ENCODE measurements around the gene SORL1-AS1.

The SORL1-AS1 gene

DNA sequence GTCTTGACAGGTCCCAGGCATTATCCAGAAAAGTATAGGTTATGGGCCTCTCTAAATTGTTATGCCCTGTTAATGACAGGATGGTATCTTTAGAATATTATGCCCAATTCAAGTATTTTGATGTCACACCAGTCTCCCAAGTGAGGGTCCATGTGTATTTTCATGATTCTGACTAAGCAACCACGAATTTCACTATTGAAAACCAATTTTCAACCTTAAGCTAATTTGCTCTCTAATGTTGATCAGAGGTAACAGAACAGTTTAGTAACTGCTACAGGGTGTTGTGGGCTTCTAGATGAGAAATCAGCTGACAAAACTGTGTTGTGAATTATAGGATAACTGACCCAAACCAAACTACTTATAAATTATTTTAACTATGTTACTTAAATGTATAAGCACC lies 48.0 kb upstream of the SORL1-AS1 start (continued):
- TF ChIP-seq, protein P1, sequence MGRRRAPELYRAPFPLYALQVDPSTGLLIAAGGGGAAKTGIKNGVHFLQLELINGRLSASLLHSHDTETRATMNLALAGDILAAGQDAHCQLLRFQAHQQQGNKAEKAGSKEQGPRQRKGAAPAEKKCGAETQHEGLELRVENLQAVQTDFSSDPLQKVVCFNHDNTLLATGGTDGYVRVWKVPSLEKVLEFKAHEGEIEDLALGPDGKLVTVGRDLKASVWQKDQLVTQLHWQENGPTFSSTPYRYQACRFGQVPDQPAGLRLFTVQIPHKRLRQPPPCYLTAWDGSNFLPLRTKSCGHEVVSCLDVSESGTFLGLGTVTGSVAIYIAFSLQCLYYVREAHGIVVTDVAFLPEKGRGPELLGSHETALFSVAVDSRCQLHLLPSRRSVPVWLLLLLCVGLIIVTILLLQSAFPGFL (CRISPR knock-in tag; IDR thresholded peaks at IDR 0.05; ENCODE audit: borderline replicate concordance): no peak
- TF ChIP-seq KAT7 (CRISPR knock-in tag; IDR thresholded peaks at IDR 0.05; ENCODE audit: borderline replicate concordance): no peak

DNA sequence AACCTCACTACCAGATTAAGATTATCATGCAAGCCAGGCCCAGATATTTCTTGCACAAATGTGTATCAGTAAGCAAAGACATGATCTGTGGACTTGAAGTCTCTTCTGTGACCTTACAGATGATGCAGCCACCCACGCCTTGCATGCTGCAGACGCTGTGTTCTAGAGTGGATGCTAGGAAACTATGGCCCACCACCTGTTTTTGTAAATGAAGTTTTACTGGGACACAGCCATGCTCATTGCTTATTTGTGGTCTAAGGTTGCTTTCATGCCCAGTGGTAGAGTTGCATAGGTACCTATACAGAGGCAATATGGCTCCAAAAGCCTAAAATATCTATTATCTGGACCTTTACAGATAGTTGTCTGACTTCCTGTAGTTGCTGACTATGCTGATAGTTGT lies 47.5 kb upstream of the SORL1-AS1 start:
- H3K9me3 Mint-ChIP-seq: peaks cover 22% of the 10 kb centered on the region
- no peak for DNase-seq (ENCODE audit: low spot score)
- H3K4me1 Mint-ChIP-seq: peaks cover 13% of the 10 kb centered on the region
- ATAC-seq: no peak
- ChIA-PET POLR2A (interaction anchor here (1.0 kb wide), 1 partner anchor 9 kb away, joined by 3 read pairs; no protein-coding TSS in a partner anchor), CTCF (no interaction called here)
- H3K27me3 Mint-ChIP-seq (ENCODE audit: low read depth): no peaks in the 10 kb centered on the region
- peaks cover 88% of the 10 kb centered on the region for H3K36me3 Mint-ChIP-seq
- no peak overlapping the region for H3K4me3 Mint-ChIP-seq
- no peak overlapping the region for H3K27ac Mint-ChIP-seq
- TF ChIP-seq TEAD4 (CRISPR knock-in tag; IDR thresholded peaks at IDR 0.05) (no peak), ZNF263 (CRISPR knock-in tag; IDR thresholded peaks at IDR 0.05; ENCODE audit: low read depth) (no peak), GTF2I (CRISPR knock-in tag; conservative IDR thresholded peaks at IDR 0.05) (no peak), SP1 (CRISPR knock-in tag; conservative IDR thresholded peaks at IDR 0.05) (no peak), GRHL2 (CRISPR knock-in tag; IDR thresholded peaks at IDR 0.05; ENCODE audit: insufficient replicate concordance, severe bottlenecking) (no peak), GABPB1 (CRISPR knock-in tag; IDR thresholded peaks at IDR 0.05) (no peak), FOXK1 (CRISPR knock-in tag; IDR thresholded peaks at IDR 0.05) (no peak), ZBTB21 (CRISPR knock-in tag; IDR thresholded peaks at IDR 0.05; ENCODE audit: borderline replicate concordance) (no peak), OVOL2 (CRISPR knock-in tag; IDR thresholded peaks at IDR 0.05; ENCODE audit: borderline replicate concordance) (no peak), ETV6 (CRISPR knock-in tag; IDR thresholded peaks at IDR 0.05) (no peak), NR1H2 (CRISPR knock-in tag; IDR thresholded peaks at IDR 0.05) (no peak), ZNF423 (CRISPR knock-in tag; IDR thresholded peaks at IDR 0.05) (no peak), CREB1 (CRISPR knock-in tag; IDR thresholded peaks at IDR 0.05) (no peak)
- TF ChIP-seq, protein P2, sequence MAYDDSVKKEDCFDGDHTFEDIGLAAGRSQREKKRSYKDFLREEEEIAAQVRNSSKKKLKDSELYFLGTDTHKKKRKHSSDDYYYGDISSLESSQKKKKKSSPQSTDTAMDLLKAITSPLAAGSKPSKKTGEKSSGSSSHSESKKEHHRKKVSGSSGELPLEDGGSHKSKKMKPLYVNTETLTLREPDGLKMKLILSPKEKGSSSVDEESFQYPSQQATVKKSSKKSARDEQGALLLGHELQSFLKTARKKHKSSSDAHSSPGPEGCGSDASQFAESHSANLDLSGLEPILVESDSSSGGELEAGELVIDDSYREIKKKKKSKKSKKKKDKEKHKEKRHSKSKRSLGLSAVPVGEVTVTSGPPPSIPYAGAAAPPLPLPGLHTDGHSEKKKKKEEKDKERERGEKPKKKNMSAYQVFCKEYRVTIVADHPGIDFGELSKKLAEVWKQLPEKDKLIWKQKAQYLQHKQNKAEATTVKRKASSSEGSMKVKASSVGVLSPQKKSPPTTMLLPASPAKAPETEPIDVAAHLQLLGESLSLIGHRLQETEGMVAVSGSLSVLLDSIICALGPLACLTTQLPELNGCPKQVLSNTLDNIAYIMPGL (CRISPR knock-in tag; IDR thresholded peaks at IDR 0.05): no peak
- TF ChIP-seq, protein P3, sequence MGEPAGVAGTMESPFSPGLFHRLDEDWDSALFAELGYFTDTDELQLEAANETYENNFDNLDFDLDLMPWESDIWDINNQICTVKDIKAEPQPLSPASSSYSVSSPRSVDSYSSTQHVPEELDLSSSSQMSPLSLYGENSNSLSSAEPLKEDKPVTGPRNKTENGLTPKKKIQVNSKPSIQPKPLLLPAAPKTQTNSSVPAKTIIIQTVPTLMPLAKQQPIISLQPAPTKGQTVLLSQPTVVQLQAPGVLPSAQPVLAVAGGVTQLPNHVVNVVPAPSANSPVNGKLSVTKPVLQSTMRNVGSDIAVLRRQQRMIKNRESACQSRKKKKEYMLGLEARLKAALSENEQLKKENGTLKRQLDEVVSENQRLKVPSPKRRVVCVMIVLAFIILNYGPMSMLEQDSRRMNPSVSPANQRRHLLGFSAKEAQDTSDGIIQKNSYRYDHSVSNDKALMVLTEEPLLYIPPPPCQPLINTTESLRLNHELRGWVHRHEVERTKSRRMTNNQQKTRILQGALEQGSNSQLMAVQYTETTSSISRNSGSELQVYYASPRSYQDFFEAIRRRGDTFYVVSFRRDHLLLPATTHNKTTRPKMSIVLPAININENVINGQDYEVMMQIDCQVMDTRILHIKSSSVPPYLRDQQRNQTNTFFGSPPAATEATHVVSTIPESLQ (CRISPR knock-in tag; IDR thresholded peaks at IDR 0.05): no peak
- TF ChIP-seq, protein P4, sequence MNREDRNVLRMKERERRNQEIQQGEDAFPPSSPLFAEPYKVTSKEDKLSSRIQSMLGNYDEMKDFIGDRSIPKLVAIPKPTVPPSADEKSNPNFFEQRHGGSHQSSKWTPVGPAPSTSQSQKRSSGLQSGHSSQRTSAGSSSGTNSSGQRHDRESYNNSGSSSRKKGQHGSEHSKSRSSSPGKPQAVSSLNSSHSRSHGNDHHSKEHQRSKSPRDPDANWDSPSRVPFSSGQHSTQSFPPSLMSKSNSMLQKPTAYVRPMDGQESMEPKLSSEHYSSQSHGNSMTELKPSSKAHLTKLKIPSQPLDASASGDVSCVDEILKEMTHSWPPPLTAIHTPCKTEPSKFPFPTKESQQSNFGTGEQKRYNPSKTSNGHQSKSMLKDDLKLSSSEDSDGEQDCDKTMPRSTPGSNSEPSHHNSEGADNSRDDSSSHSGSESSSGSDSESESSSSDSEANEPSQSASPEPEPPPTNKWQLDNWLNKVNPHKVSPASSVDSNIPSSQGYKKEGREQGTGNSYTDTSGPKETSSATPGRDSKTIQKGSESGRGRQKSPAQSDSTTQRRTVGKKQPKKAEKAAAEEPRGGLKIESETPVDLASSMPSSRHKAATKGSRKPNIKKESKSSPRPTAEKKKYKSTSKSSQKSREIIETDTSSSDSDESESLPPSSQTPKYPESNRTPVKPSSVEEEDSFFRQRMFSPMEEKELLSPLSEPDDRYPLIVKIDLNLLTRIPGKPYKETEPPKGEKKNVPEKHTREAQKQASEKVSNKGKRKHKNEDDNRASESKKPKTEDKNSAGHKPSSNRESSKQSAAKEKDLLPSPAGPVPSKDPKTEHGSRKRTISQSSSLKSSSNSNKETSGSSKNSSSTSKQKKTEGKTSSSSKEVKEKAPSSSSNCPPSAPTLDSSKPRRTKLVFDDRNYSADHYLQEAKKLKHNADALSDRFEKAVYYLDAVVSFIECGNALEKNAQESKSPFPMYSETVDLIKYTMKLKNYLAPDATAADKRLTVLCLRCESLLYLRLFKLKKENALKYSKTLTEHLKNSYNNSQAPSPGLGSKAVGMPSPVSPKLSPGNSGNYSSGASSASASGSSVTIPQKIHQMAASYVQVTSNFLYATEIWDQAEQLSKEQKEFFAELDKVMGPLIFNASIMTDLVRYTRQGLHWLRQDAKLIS (CRISPR knock-in tag; IDR thresholded peaks at IDR 0.05; ENCODE audit: borderline replicate concordance): no peak
- TF ChIP-seq, protein P5, sequence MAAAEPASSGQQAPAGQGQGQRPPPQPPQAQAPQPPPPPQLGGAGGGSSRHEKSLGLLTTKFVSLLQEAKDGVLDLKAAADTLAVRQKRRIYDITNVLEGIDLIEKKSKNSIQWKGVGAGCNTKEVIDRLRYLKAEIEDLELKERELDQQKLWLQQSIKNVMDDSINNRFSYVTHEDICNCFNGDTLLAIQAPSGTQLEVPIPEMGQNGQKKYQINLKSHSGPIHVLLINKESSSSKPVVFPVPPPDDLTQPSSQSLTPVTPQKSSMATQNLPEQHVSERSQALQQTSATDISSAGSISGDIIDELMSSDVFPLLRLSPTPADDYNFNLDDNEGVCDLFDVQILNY (CRISPR knock-in tag; IDR thresholded peaks at IDR 0.05): no peak
- TF ChIP-seq, protein P6, sequence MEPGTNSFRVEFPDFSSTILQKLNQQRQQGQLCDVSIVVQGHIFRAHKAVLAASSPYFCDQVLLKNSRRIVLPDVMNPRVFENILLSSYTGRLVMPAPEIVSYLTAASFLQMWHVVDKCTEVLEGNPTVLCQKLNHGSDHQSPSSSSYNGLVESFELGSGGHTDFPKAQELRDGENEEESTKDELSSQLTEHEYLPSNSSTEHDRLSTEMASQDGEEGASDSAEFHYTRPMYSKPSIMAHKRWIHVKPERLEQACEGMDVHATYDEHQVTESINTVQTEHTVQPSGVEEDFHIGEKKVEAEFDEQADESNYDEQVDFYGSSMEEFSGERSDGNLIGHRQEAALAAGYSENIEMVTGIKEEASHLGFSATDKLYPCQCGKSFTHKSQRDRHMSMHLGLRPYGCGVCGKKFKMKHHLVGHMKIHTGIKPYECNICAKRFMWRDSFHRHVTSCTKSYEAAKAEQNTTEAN (CRISPR knock-in tag; IDR thresholded peaks at IDR 0.05): no peak

Data from WTC11 (cell line).